Smooth muscle cell (in vitro differentiated cells): Measurements from ENCODE around the gene AGGF1. TPM values are rescaled to one million over a fixed set of nuclear protein-coding genes. Genes with fewer than 3 reads are reported as not detected.

ENCODE experiments used
- DNase-seq: peaks from one replicate; lab custom pipeline; 2025; ENCODE audit not compliant: unreplicated experiment; lab: John Stamatoyannopoulos, UW
- H2AFZ ChIP-seq: fragments of 200-600 bp; sonication (generic); 2 replicates; pipeline ENCODE4 v1.6.0; 2016; ENCODE audit warnings: antibody characterized with exemption, low read depth, mild to moderate bottlenecking
- H3F3A ChIP-seq: fragments of 200-600 bp; sonication (generic); 2 replicates; pipeline ENCODE4 v1.6.0; 2017; ENCODE audit warnings: antibody characterized with exemption, low read depth
- H3K27ac ChIP-seq: fragments of 200-600 bp; sonication (generic); 2 replicates; pipeline ENCODE4 v1.5.1; 2016; ENCODE audit warnings: low read depth, mild to moderate bottlenecking
- H3K27me3 ChIP-seq: fragments of 200-600 bp; sonication (generic); 2 replicates; pipeline ENCODE4 v1.6.1; 2016; ENCODE audit warnings: low read depth, mild to moderate bottlenecking
- H3K36me3 ChIP-seq: fragments of 200-600 bp; sonication (generic); 2 replicates; pipeline ENCODE4 v1.5.1; 2016; ENCODE audit warnings: low read depth
- H3K4me1 ChIP-seq: fragments of 200-600 bp; sonication (generic); 2 replicates; pipeline ENCODE4 v1.5.1; 2016; ENCODE audit warnings: low read depth
- H3K4me2 ChIP-seq: fragments of 200-600 bp; sonication (generic); 2 replicates; pipeline ENCODE4 v1.6.0; 2016; ENCODE audit warnings: mild to moderate bottlenecking
- H3K4me3 ChIP-seq: fragments of 200-600 bp; sonication (generic); 2 replicates; pipeline ENCODE4 v1.5.1; 2016; ENCODE audit warnings: mild to moderate bottlenecking
- H3K79me2 ChIP-seq: fragments of 200-600 bp; sonication (generic); 2 replicates; pipeline ENCODE4 v1.6.0; 2016; ENCODE audit warnings: low read depth, mild to moderate bottlenecking
- H3K9ac ChIP-seq: fragments of 200-600 bp; sonication (generic); 2 replicates; pipeline ENCODE4 v1.6.0; 2016; ENCODE audit warnings: low read depth
- H3K9me3 ChIP-seq: fragments of 200-600 bp; sonication (generic); replicated peaks from 2 replicates; pipeline ENCODE4 v1.5.1; 2016; ENCODE audit warnings: low read depth
- H4K20me1 ChIP-seq: fragments of 200-600 bp; sonication (generic); 2 replicates; pipeline ENCODE4 v1.6.0; 2016; ENCODE audit warnings: low read depth
- CTCF ChIP-seq: fragments of 200-600 bp; sonication (generic); IDR thresholded peaks from 2 replicates; pipeline ENCODE4 v1.5.1; 2017; ENCODE audit warnings: borderline replicate concordance, mild to moderate bottlenecking, antibody characterized with exemption; ENCODE audit not compliant: insufficient read depth, poor library complexity, severe bottlenecking
- WGBS: methylation state at CpG from one replicate; pipeline ENCODE4 v1.1.7; 2016; ENCODE audit warnings: low lambda C conversion rate; 5-methylcytosine and 5-hydroxymethylcytosine counted together
- polyA plus RNA-seq: library from polyadenylated mRNA; unstranded; fragments of >200 nt; fragmentation: Nextera tagmentation; extraction: Ambion mirVana; gene quantifications from 2 replicates; pipeline ENCODE4 v1.2.1, GENCODE V29; 2016
- total RNA-seq: library from RNA; depleted of rRNA; stranded (reverse); fragments of >200 nt; gene quantifications from 2 replicates; pipeline ENCODE4 v1.2.3, GENCODE V29; 2014

AGGF1 gene
- total and polyA plus RNA-seq, 2 experiments from 2014 or later, result 21.5 to 24.3 TPM

- no peak overlapping the region for H2AFZ ChIP-seq
- 89% methylated on average over 5 of the region's 5 CpGs for WGBS
- no peak overlapping the region for H3K4me3 ChIP-seq
- no peak overlapping the region for H3K4me2 ChIP-seq
- no peak overlapping the region for H3K9ac ChIP-seq
- no peaks in the 10 kb centered on the region for H4K20me1 ChIP-seq
- H3K27ac ChIP-seq, result no peak overlapping the region
- no peaks in the 10 kb centered on the region for H3K36me3 ChIP-seq
- H3K79me2 ChIP-seq, result no peaks in the 10 kb centered on the region
- no peaks in the 10 kb centered on the region for H3F3A ChIP-seq
- DNase-seq, result no peak
- H3K27me3 ChIP-seq, result no peaks in the 10 kb centered on the region
- no peaks in the 10 kb centered on the region for H3K9me3 ChIP-seq
- no peak for TF ChIP-seq CTCF
- H3K4me1 ChIP-seq, result peaks cover 9% of the 10 kb centered on the region
Measured at GRCh38 chr5:77080905-77081304, 50.7 kb downstream of the AGGF1 start.

GRCh38 chr5:77082280-77082679 lies 52.1 kb downstream of the AGGF1 start:
- Histone ChIP-seq H3F3A (no peaks in the 10 kb centered on the region), H3K9ac (no peak overlapping the region)

GRCh38 chr5:77083088-77083487 lies 52.9 kb downstream of the AGGF1 start:
- DNase-seq, result no peak
- 93% methylated on average over 6 of the region's 6 CpGs for WGBS
- Histone ChIP-seq H3K27ac (no peak overlapping the region), H3K4me1 (peaks cover 17% of the 10 kb centered on the region), H4K20me1 (no peaks in the 10 kb centered on the region), H2AFZ (no peak overlapping the region), H3K4me2 (no peak overlapping the region), H3F3A (no peaks in the 10 kb centered on the region), H3K79me2 (peaks cover 4% of the 10 kb centered on the region), H3K9me3 (no peaks in the 10 kb centered on the region), H3K36me3 (no peaks in the 10 kb centered on the region), H3K27me3 (no peaks in the 10 kb centered on the region), H3K4me3 (no peak overlapping the region), H3K9ac (no peak overlapping the region)
- TF ChIP-seq CTCF, result no peak

More at GRCh38 chr5:77082280-77082679, 52.1 kb downstream of the AGGF1 start:
- Histone ChIP-seq H3K4me1 (peaks cover 14% of the 10 kb centered on the region), H3K4me3 (no peak overlapping the region), H2AFZ (no peak overlapping the region), H3K4me2 (no peak overlapping the region), H3K27ac (no peak overlapping the region), H4K20me1 (no peaks in the 10 kb centered on the region), H3K36me3 (no peaks in the 10 kb centered on the region), H3K79me2 (peaks cover 4% of the 10 kb centered on the region), H3K9me3 (no peaks in the 10 kb centered on the region), H3K27me3 (no peaks in the 10 kb centered on the region)
- no peak for TF ChIP-seq CTCF
- no peak for DNase-seq
- 98% methylated on average over 1 of the region's 1 CpG for WGBS

- WGBS, result 0% methylated on average over 6 of the region's 6 CpGs
- H4K20me1 ChIP-seq, result no peaks in the 10 kb centered on the region
- H3K27ac ChIP-seq, result peak overlapping the region; percentile 70
- TF ChIP-seq CTCF, result peak; percentile 2
- no peaks in the 10 kb centered on the region for H3K36me3 ChIP-seq
- no peaks in the 10 kb centered on the region for H3K27me3 ChIP-seq
- no peak for DNase-seq
- peaks cover 4% of the 10 kb centered on the region for H3K79me2 ChIP-seq
- H3K4me3 ChIP-seq, result peak overlapping the region; percentile 85
- H3K9me3 ChIP-seq, result no peaks in the 10 kb centered on the region
- H3K4me2 ChIP-seq, result peak overlapping the region; percentile 90
- no peaks in the 10 kb centered on the region for H3F3A ChIP-seq
- H3K9ac ChIP-seq, result peak overlapping the region; percentile 82
- H3K4me1 ChIP-seq, result peaks cover 15% of the 10 kb centered on the region
- peak overlapping the region; percentile 98 for H2AFZ ChIP-seq
Measured at GRCh38 chr5:77086368-77086688, 56.1 kb downstream of the AGGF1 start.
